Measurements from ENCODE around the gene WDR7. TPM values are rescaled to one million over a fixed set of nuclear protein-coding genes. Genes with fewer than 3 reads are reported as not detected.
A peak's percentile ranks its signal among the peaks of the same experiment; 100 is the strongest.

Gene WDR7
- total and polyA plus RNA-seq, 10 of the 15 experiments (the other 5 are each of a cell fraction or from before 2014, with no cell fraction given), result 2.8 to 16.5 (median 11.7) TPM

DNA sequence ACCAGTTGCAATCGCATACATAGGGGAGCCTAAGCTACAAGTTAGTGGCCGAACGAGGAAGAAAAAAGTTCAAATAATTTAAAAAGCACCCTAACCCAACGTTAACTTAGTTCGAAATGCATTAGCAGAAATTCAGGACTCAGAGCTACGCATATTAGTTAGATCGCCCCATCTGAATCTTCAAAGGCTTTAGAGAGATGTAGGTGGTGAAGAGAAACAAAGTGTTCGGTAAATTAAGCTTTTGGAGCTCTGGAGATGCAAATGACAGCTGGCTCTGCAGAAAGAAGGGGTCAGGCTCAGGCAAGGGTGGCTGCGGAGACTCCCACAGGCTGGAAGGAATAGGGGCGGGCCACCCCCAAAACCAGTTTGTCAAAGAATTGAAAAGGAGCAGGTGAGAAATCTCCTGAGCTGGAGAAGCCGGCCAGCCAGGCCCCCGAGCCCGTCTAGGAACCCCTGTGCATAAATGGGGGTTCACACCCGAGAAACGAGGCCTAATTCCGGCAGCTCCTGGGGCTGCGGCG, 13.4 kb upstream of the WDR7 start:
- ATAC-seq (peak; percentile 37), FAIRE-seq (no peak), DNase-seq (ENCODE audit: low read depth, low spot score) (no peak)
- H3K4me1 ChIP-seq (ENCODE audit: control insufficient read depth, insufficient read depth, low read length), result peaks cover 5% of the 10 kb centered on the region
- H3K9me3 ChIP-seq (replicated peaks; ENCODE audit: control insufficient read depth, insufficient read depth, low read length), result no peaks in the 10 kb centered on the region
- ChIA-PET POLR2A (interaction anchor here (0.5 to 5.6 kb wide), 6 partner anchors 9 to 759 kb away, joined by 3 to 39 read pairs (median 5); partner anchors contain the start of gene WDR7), CTCF (interaction anchor here (0.8 to 1.2 kb wide), 3 partner anchors 9 to 32 kb away, joined by 3 to 10 read pairs (median 3); no protein-coding TSS in a partner anchor), RAD21 (ENCODE audit: unreplicated experiment) (interaction anchor here (0.6 to 1.8 kb wide), 6 partner anchors 9 to 71 kb away, joined by 3 to 12 read pairs (median 3); partner anchors contain the start of gene WDR7), SMC1A (ENCODE audit: uncharacterized antibody, unreplicated experiment) (interaction anchor here (0.6 to 1.2 kb wide), 7 partner anchors 8 to 71 kb away, joined by 3 to 12 read pairs (median 3); partner anchors contain the start of gene WDR7)
- H3K9ac ChIP-seq (ENCODE audit: control insufficient read depth, insufficient read depth, low read length), result peak overlapping the region; percentile 92
- WGBS (ENCODE audit: insufficient coverage, insufficient replicate concordance, low lambda C conversion rate, missing lambda C conversion rate), result 2% methylated on average over 18 of the region's 18 CpGs
- in situ Hi-C loops (cut with MboI), result no loop called here
- intact Hi-C loops (cut with micrococcal nuclease; ENCODE audit: unreplicated experiment), result loop anchor here (1.0 to 2.0 kb wide), 2 partner anchors 14 to 71 kb away; partner anchors contain the start of gene WDR7
- peaks cover 0 to 3% of the 10 kb centered on the region in 2 experiments; a peak in 1 of 4 replicates for H3K36me3 ChIP-seq (ENCODE audit: control insufficient read depth in 2 of 2, insufficient read depth in 2 of 2, low read length in 1 of 2)
- peaks cover 56% of the 10 kb centered on the region for H3K79me2 ChIP-seq (ENCODE audit: control insufficient read depth, insufficient read depth, low read length)
- H4K20me1 ChIP-seq (ENCODE audit: control insufficient read depth, insufficient read depth), result peaks cover 3% of the 10 kb centered on the region; the same call in 1 of the 2 replicates
- no peaks in the 10 kb centered on the region for H3K27me3 ChIP-seq (replicated peaks in 1 of 2; ENCODE audit: control insufficient read depth in 2 of 2, insufficient read depth in 2 of 2, low read length in 1 of 2)
- H3K27ac ChIP-seq (ENCODE audit: control insufficient read depth, insufficient read depth), result peak overlapping the region; percentile 90
- H3K4me3 ChIP-seq, result peak overlapping the region; percentile 87
- TF ChIP-seq SIN3A (IDR thresholded peaks at IDR 0.05; ENCODE audit: low read depth, low read length) (0 out of 2 replicates have a peak, but pooled peaks have one; percentile 12), RBBP5 (conservative IDR thresholded peaks at IDR 0.05) (no peak), JUNB (IDR thresholded peaks at IDR 0.05) (no peak), NR2C1 (IDR thresholded peaks at IDR 0.05) (no peak), GABPA (IDR thresholded peaks at IDR 0.05; ENCODE audit: low read depth) (no peak), FOXM1 (IDR thresholded peaks at IDR 0.05; ENCODE audit: low read depth, low read length) (no peak), IKZF2 (IDR thresholded peaks at IDR 0.05) (0 out of 4 replicates have a peak, but pooled peaks of 1 of the 2 experiments have one; percentile 3)
- TF ChIP-seq, protein P1, sequence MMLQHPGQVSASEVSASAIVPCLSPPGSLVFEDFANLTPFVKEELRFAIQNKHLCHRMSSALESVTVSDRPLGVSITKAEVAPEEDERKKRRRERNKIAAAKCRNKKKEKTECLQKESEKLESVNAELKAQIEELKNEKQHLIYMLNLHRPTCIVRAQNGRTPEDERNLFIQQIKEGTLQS (IDR thresholded peaks at IDR 0.05; ENCODE audit: borderline replicate concordance, extremely low read depth, low read depth, low read length), result no peak
- TF ChIP-seq, protein P2, sequence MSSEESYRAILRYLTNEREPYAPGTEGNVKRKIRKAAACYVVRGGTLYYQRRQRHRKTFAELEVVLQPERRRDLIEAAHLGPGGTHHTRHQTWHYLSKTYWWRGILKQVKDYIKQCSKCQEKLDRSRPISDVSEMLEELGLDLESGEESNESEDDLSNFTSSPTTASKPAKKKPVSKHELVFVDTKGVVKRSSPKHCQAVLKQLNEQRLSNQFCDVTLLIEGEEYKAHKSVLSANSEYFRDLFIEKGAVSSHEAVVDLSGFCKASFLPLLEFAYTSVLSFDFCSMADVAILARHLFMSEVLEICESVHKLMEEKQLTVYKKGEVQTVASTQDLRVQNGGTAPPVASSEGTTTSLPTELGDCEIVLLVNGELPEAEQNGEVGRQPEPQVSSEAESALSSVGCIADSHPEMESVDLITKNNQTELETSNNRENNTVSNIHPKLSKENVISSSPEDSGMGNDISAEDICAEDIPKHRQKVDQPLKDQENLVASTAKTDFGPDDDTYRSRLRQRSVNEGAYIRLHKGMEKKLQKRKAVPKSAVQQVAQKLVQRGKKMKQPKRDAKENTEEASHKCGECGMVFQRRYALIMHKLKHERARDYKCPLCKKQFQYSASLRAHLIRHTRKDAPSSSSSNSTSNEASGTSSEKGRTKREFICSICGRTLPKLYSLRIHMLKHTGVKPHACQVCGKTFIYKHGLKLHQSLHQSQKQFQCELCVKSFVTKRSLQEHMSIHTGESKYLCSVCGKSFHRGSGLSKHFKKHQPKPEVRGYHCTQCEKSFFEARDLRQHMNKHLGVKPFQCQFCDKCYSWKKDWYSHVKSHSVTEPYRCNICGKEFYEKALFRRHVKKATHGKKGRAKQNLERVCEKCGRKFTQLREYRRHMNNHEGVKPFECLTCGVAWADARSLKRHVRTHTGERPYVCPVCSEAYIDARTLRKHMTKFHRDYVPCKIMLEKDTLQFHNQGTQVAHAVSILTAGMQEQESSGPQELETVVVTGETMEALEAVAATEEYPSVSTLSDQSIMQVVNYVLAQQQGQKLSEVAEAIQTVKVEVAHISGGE (CRISPR knock-in tag; IDR thresholded peaks at IDR 0.05), result no peak
- peak overlapping the region; percentile 79 for H2AFZ ChIP-seq (ENCODE audit: control insufficient read depth, low read depth, low read length)
- H3K4me2 ChIP-seq (ENCODE audit: control insufficient read depth, insufficient read depth), result peak overlapping the region; percentile 78
- no TSS peak for BruUV-seq (replicated peaks)
